Lung (tissue), 12 donors: ENCODE data around the gene ARHGEF28. TPM values are rescaled to one million over a fixed set of nuclear protein-coding genes. Genes with fewer than 3 reads are reported as not detected.

Experiments
- ATAC-seq: fragments of 200-7000 bp; cut with Tn5 transposase; one replicate; pipeline ENCODE4 v1.9.1; 2020; ENCODE audit warnings: moderate number of reproducible peaks; ENCODE audit not compliant: insufficient read depth, low FRiP score
- DNase-seq, 3 donors: peaks; one replicate each; pipeline ENCODE4 v3.0.0-alpha.2; 2013 to 2017
- H3K27ac ChIP-seq, 2 donors: one replicate each; pipeline ENCODE4 v1.5.1; 2013; ENCODE audit warnings: mild to moderate bottlenecking in 2 of 2, moderate library complexity in 2 of 2, control low read depth in 1 of 2, inconsistent platforms in 1 of 2, low read depth in 1 of 2, low read length in 1 of 2
- H3K27me3 ChIP-seq, 3 donors: one replicate each; pipeline ENCODE4 v1.5.1; 2013; ENCODE audit warnings: low read length in 2 of 3; ENCODE audit not compliant: control insufficient read depth in 3 of 3, insufficient read depth in 3 of 3
- H3K36me3 ChIP-seq, 4 donors: one replicate each; pipeline ENCODE4 v1.5.1; 2013; ENCODE audit warnings: low read length in 4 of 4, mild to moderate bottlenecking in 1 of 4, moderate library complexity in 1 of 4; ENCODE audit not compliant: control insufficient read depth in 4 of 4, insufficient read depth in 4 of 4
- H3K4me1 ChIP-seq, 5 donors: one replicate each; pipeline ENCODE4 v1.5.1; 2013; ENCODE audit warnings: low read length in 5 of 5, mild to moderate bottlenecking in 2 of 5, moderate library complexity in 1 of 5; ENCODE audit not compliant: control insufficient read depth in 5 of 5, insufficient read depth in 5 of 5
- H3K4me3 ChIP-seq: one replicate; pipeline ENCODE4 v1.5.1; 2013; ENCODE audit warnings: mild to moderate bottlenecking, control low read depth, moderate library complexity
- H3K9ac ChIP-seq, 2 donors: one replicate each; pipeline ENCODE4 v1.5.1; 2013; ENCODE audit warnings: low read length in 2 of 2, control low read depth in 1 of 2; ENCODE audit not compliant: insufficient read depth in 1 of 2
- H3K9me3 ChIP-seq, 4 donors: one replicate each; pipeline ENCODE4 v1.5.1; 2013; ENCODE audit warnings: low read length in 3 of 4, mild to moderate bottlenecking in 1 of 4, moderate library complexity in 1 of 4; ENCODE audit not compliant: control insufficient read depth in 4 of 4, insufficient read depth in 3 of 4
- CTCF ChIP-seq: IDR thresholded peaks from 2 replicates; pipeline ENCODE4 v1.5.1; 2012; ENCODE audit warnings: mild to moderate bottlenecking; ENCODE audit errors: control extremely low read depth, extremely low read depth
- WGBS, 2 donors: extraction: QIAGEN DNeasy Blood & Tissue Kit; methylation state at CpG; one replicate each; pipeline ENCODE4 v1.1.7; 2013; 5-methylcytosine and 5-hydroxymethylcytosine counted together
- polyA plus RNA-seq, 2 donors: library from polyadenylated mRNA; stranded (reverse); fragments of 200-250 nt; gene quantifications; one replicate each; pipeline ENCODE4 v1.2.1, GENCODE V29; 2013
- total RNA-seq, 2 donors: library from RNA; depleted of rRNA in 1 of 2; stranded (reverse); fragments of >200 nt in 1 of 2; gene quantifications; one replicate each; pipeline ENCODE4 v1.2.1, GENCODE V29; 2014 to 2021
- donor health status: control.
- donor health status: control.
- donor health status: Bipolar disorder and iron deficiency.
- donor health status: healthy.
- donor health status: DM: yes; HTN: yes; CAD: no.

The ARHGEF28 gene
- total and polyA plus RNA-seq, 4 donors, result 3.0 to 13.0 (median 10.0) TPM

- H3K36me3 ChIP-seq, result no peaks in the 10 kb centered on the region
- H3K9ac ChIP-seq, result no peak overlapping the region
- no peak for TF ChIP-seq CTCF
- H3K4me1 ChIP-seq, result peaks cover 0 to 2% (median 0%) of the 10 kb centered on the region in 5 donors
- no peak overlapping the region for H3K4me3 ChIP-seq
- no peak overlapping the region for H3K27ac ChIP-seq
- DNase-seq (no peak), ATAC-seq (no peak)
- no peaks in the 10 kb centered on the region for H3K27me3 ChIP-seq
- WGBS, 2 donors, result 90 to 94% methylated on average over 1 of the region's 1 CpG
- H3K9me3 ChIP-seq, result no peaks in the 10 kb centered on the region
Measured at GRCh38 chr5:73739650-73740049, 113.7 kb downstream of the ARHGEF28 start.

GRCh38 chr5:73740274-73740790, 114.3 kb downstream of the ARHGEF28 start:
- Histone ChIP-seq H3K27ac (no peak overlapping the region), H3K4me1 (no peaks in the 10 kb centered on the region), H3K9me3 (no peaks in the 10 kb centered on the region), H3K4me3 (no peak overlapping the region), H3K9ac (peak overlapping the region in 1 of 2 donors; percentile 11), H3K27me3 (no peaks in the 10 kb centered on the region), H3K36me3 (no peaks in the 10 kb centered on the region)
- 63 to 65% methylated on average over 4 of the region's 4 CpGs for WGBS, 2 donors
- ATAC-seq (no peak), DNase-seq (no peak)
- TF ChIP-seq CTCF, result no peak

- 75 to 80% methylated on average over 2 of the region's 2 CpGs for WGBS, 2 donors
- no peaks in the 10 kb centered on the region for H3K27me3 ChIP-seq
- ATAC-seq (no peak), DNase-seq (no peak)
- H3K9me3 ChIP-seq, result no peaks in the 10 kb centered on the region
- peaks cover 0 to 4% (median 0%) of the 10 kb centered on the region in 5 donors for H3K4me1 ChIP-seq
- H3K27ac ChIP-seq, result no peak overlapping the region
- no peak overlapping the region for H3K9ac ChIP-seq
- H3K36me3 ChIP-seq, result no peaks in the 10 kb centered on the region
- no peak overlapping the region for H3K4me3 ChIP-seq
- TF ChIP-seq CTCF, result no peak
Measured at GRCh38 chr5:73743161-73743560, 117.2 kb downstream of the ARHGEF28 start.

GRCh38 chr5:73745836-73746235, 119.8 kb downstream of the ARHGEF28 start:
- WGBS, 2 donors, result 34 to 83% methylated on average over 1 of the region's 1 CpG
- Histone ChIP-seq H3K36me3 (no peaks in the 10 kb centered on the region), H3K9me3 (no peaks in the 10 kb centered on the region), H3K27ac (no peak overlapping the region), H3K9ac (no peak overlapping the region), H3K4me3 (no peak overlapping the region), H3K27me3 (no peaks in the 10 kb centered on the region), H3K4me1 (peaks cover 0 to 20% (median 16%) of the 10 kb centered on the region in 5 donors)
- ATAC-seq (no peak), DNase-seq (no peak)
- TF ChIP-seq CTCF, result no peak
